ENCODE data around the gene NBR1.
"Not testable (repeated sequence)": the region's sequence is repeated elsewhere in the genome, so short reads cannot be mapped to it uniquely, and the experiment has no call there.

The NBR1 gene

DNA sequence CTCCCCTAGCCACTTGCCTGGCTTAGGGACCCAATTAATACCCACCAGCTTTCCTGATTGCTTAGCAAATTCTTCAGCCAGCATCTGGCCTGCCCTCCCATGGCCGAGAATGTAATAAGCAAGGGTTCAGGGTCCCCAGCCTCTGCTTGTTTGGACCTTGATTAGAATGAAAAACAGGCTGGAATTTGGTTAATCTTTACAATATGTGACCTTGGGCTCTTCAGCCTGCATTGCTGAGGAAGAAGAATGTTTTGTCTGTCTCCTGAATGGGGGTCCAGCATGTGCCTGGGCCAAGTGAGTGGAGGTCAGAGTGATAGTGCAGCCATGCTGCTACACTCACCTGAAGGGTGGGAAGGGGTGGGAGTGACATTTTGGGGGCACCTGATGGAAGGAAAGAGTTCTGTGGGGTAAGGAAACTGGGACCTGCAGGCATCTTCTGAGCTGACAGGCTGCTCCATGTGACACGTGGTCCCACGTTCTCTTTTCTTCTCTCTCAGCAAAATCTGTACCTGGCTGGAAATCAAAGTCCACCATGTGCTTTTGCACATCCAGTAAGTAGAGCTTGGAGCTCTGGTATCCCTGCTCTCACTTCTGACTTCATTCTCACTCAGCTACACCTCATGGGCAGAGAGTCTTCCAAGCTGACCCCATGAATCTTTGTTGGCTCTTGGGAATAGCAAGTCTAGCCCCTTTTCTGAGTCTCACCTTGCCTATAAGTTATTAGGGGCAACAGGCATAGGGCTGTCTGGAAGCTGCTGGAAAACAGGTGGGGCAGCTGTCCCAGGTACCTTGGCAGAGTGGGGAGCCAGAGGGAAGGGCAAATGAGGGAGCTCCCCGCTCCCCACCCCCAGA lies 46.0 kb downstream of the NBR1 start:
- no peak for DNase-seq

GRCh38 chr17:43217614-43218087 lies 46.6 kb downstream of the NBR1 start:
- no peak for DNase-seq

DNA sequence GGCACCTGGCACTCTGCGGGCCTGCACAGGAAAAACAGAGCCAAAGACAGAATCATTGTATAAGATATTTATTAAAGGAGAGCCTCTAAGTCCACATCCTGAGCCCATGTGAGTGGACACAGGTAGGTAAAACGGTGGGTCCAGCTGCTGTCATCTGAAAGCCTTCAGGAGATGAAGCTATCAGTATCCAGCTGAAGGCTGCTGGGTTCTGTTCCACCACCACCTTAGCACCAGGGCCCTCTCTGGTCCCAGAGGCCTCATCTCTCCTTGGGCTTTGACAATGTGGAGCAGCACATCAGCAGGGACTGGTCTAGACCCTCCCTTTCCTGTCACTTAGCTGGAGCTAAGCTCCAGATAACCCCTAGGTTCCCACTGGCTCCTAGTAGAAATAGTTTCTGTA lies 48.0 kb downstream of the NBR1 start:
- DNase-seq, result no peak

GRCh38 chr17:43219746-43220380 lies 48.8 kb downstream of the NBR1 start:
- no peak for DNase-seq

GRCh38 chr17:43220511-43221125 lies 49.6 kb downstream of the NBR1 start:
- DNase-seq, result no peak

DNA sequence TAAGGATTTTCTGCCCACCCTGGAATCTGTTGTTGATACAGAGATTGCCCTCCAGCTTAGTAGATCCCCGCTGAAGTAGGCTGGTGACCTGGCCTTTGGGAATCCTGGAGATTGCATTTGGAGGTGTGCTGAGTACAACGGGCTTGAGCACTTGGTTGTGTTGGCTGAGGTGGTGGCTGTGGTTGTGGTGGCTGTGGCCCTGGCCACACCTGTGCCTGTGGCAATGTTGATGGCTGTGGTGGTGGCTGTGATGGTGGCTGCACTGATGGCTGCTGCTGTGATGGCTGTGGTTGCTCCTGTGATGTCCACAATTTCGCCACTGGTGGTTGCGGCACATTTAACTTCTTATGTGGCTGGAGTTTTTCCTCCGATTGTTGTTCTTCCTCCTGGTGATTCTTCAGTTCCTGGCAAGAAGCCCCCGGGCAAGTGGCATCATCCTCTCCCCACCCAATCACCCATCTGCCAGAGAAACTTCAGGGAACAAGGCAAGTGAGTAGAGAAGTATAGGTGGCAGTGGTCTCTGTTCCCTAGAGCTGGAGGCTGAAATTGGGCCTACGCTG lies 53.2 kb downstream of the NBR1 start:
- DNase-seq, result no peak

- no peak for DNase-seq
These were observed 55.4 kb downstream of the NBR1 start for GRCh38 chr17:43226393-43226792.

DNA sequence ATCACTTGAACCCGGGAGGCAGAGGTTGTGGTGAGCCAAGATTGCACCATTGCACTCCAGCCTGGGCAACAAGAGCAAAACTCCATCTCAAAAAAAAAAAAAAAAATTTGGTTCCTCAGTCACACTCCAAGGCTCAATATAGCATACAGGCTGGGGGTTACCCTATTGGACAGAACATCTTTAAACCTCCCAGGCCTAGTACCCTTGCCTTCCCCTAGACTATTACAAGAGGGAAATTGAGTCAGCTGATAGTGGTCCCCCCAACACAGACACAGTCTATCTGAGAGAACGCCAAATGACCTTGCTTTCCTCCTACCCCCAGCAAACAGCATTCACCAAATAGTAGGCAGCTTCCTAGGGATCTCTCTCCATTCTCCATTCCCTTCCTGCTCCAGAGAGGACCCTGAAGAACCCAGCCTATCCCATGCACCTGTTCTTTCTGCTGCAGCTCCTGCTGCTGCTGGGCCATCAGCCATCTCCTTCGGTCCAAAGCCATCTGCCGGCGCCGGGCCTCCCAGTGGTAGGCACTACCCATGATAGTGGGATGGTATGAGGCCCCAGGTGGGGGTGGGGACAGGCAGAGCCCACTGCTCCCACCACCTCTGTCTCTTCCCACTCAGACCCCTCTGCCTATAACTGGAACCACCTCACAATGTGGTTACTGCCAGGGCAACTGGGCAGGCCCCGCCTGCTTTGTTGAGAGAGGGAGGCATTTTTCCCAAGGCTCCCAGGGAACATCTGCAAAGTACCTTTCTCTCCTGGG lies 57.2 kb downstream of the NBR1 start, which contains the start of gene CCDC200:
TSS of gene CCDC200 (minus strand) at position 604 of the 763 bp plus-strand sequence. CDS start at position 535, 69 bp downstream.
- DNase-seq, result not testable (repeated sequence)

GRCh38 chr17:43231205-43232020 lies 60.4 kb downstream of the NBR1 start:
- DNase-seq, result not testable (repeated sequence)

DNA sequence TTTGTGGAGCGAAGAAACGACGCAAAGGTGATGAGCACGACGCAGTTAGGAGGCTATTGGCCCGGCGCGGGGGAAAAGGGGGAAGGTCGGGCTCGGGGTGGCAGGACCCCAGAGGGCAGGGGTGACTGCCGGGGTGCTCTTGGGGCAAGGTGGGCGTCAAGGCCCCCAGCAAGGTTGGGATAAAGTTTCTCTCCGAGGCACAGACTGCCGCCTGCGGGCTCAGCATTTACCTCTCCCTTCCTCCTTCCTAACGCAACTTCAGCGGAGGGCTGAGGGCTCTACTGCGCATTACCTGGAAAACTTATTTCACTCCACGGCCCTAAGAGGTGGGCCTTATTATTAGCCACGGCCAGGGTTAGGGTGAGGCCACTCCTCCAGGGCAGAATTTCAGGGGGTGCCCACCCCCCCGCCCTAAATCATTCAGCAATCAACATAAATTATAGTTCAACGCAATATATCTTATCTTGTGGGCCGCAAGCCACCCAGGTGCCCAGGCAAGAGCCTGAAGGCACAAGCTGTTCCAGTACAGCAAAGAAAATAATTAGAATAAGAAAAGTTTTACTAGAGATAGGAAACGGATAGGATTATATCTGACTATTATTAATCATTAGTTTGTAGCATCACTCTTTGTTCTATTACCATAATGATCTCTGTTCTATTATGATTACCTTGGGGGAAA lies 61.1 kb downstream of the NBR1 start:
- not testable (repeated sequence) for DNase-seq

GRCh38 chr17:43233263-43233662 lies 62.2 kb downstream of the NBR1 start:
- DNase-seq, result not testable (repeated sequence)

GRCh38 chr17:43233877-43234276 lies 62.9 kb downstream of the NBR1 start, which contains the start of gene RNU2-1:
TSS of gene RNU2-1 (minus strand) at chr17:43233977.
- DNase-seq, result not testable (repeated sequence)

GRCh38 chr17:43239597-43239996 lies 68.6 kb downstream of the NBR1 start:
- DNase-seq, result not testable (repeated sequence)

DNA sequence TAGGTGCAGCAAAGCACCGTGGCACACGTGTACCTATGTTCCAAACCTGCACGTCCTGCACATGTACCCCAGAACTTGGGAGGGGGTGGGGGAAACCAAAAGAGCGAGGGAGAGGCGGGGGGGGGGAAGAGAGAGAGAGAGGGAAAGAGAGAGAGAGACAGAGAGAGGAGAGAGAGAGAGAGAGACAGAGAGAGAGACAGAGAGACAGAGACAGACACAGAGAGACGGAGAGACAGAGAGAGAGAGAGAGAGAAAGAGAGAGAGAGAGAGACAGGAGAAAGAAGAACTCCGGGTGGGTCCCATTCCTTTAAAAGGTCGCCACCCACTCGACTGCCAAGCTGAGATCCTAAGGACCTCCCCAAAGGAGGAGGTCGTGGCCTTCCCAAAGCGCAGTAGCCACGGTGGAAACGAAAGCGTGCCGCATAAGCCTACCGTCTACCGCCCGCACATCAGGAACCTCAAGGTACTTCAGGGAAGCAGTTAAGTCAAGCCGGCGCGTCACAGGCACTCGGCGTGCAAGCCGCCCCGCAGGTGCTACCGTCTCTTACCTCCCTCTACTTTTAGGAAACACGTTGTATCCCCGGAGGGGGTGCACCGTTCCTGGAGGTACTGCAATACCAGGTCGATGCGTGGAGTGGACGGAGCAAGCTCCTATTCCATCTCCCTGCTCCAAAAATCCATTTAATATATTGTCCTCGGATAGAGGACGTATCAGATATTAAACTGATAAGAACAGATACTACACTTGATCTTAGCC lies 69.8 kb downstream of the NBR1 start:
- not testable (repeated sequence) for DNase-seq

- not testable (repeated sequence) for DNase-seq
These were observed 75.4 kb downstream of the NBR1 start for GRCh38 chr17:43246456-43246855.
